A549 (cell line): ENCODE measurements around the gene IL2RG. TPM values are rescaled to one million over a fixed set of nuclear protein-coding genes. Genes with fewer than 3 reads are reported as not detected.

Source experiments
- ATAC-seq, 2 experiments: fragments of 200-7000 bp in 1 of 2; fragments of >200 bp in 1 of 2; cut with Nextera tagmentation in 1 of 2; cut with Tn5 transposase in 1 of 2; 3 replicates each; pipeline versions ENCODE4 v1.8.0 to v1.9.1; 2018 to 2020; ENCODE audit warnings: mild to moderate bottlenecking in 1 of 2, moderate library complexity in 1 of 2
- CTCF ChIA-PET: fragments of 300-600 bp; sonication (Branson Sonifier 250); formaldehyde crosslinking; extraction: SDS; loops from one replicate; lab custom pipeline; 2021; ENCODE audit warnings: antibody characterized with exemption, inconsistent platforms; lab: Yijun Ruan, JAX
- POLR2A ChIA-PET: fragments of 350-600 bp; formaldehyde crosslinking; extraction: SDS; loops from one replicate; lab custom pipeline; 2021; ENCODE audit warnings: antibody characterized with exemption, inconsistent platforms; lab: Yijun Ruan, JAX
- DNase-seq, 2 experiments: peaks; one replicate each; pipeline versions ENCODE4 v3.0.0 to v3.0.0-alpha.2; 2011 to 2016; ENCODE audit warnings: low read depth in 1 of 2, low spot score in 1 of 2
- FAIRE-seq: peaks from 2 replicates; lab custom pipeline; 2011; peaks lifted over from hg19 to GRCh38; lab: Jason Lieb, UNC
- H3K27ac ChIP-seq, 2 experiments: fragments of >200 bp; sonication (Bioruptor Twin); formaldehyde crosslinking; 3 replicates each; pipeline ENCODE4 v1.5.1; 2016 to 2017
- H3K4me1 ChIP-seq: fragments of >200 bp; sonication (Bioruptor Twin); formaldehyde crosslinking; 3 replicates; pipeline ENCODE4 v1.6.1; 2016
- H3K4me2 ChIP-seq: fragments of >200 bp; sonication (Bioruptor Twin); formaldehyde crosslinking; 3 replicates; pipeline ENCODE4 v1.6.1; 2016
- H3K4me3 ChIP-seq: fragments of >200 bp; sonication (Bioruptor Twin); formaldehyde crosslinking; 3 replicates; pipeline ENCODE4 v1.5.1; 2016
- H3K9me3 ChIP-seq: fragments of >200 bp; sonication (Bioruptor Twin); formaldehyde crosslinking; 3 replicates; pipeline ENCODE4 v1.6.1; 2016
- CBX2 ChIP-seq: fragments of 200-600 bp; sonication (generic); IDR thresholded peaks from 2 replicates; pipeline ENCODE4 v1.6.1; 2016; ENCODE audit warnings: low read depth, mild to moderate bottlenecking, borderline replicate concordance
- CBX8 ChIP-seq: fragments of 200-600 bp; sonication (generic); IDR thresholded peaks from 2 replicates; pipeline ENCODE4 v1.6.1; 2016
- CHD4 ChIP-seq: fragments of 200-600 bp; sonication (generic); IDR thresholded peaks from 2 replicates; pipeline ENCODE4 v1.6.1; 2016; ENCODE audit warnings: antibody characterized with exemption, mild to moderate bottlenecking, borderline replicate concordance
- EHMT2 ChIP-seq: fragments of 200-600 bp; sonication (generic); IDR thresholded peaks from 2 replicates; pipeline ENCODE4 v1.6.1; 2016; ENCODE audit warnings: antibody characterized with exemption, low read depth, mild to moderate bottlenecking, moderate library complexity
- EP300 ChIP-seq, 2 experiments: fragments of >200 bp; sonication (Bioruptor Twin); formaldehyde crosslinking; IDR thresholded peaks; 2 replicates in 1 of 2; 3 replicates in 1 of 2; pipeline ENCODE4 v1.6.1; 2016 to 2017
- FOSL2 ChIP-seq, 2 experiments: fragments of 450-650 bp in 1 of 2; fragments of >200 bp in 1 of 2; sonication (Bioruptor Twin) in 1 of 2; formaldehyde crosslinking; IDR thresholded peaks; 2 replicates each; pipeline versions ENCODE4 v1.5.0 to v1.6.1; 2016 to 2020; ENCODE audit warnings: mild to moderate bottlenecking in 1 of 2, moderate library complexity in 1 of 2
- FOXS1 ChIP-seq: fragments of 250-450 bp; sonication (Bioruptor Pico); IDR thresholded peaks from 2 replicates; pipeline ENCODE4 v1.5.0; 2020; ENCODE audit warnings: mild to moderate bottlenecking, moderate library complexity
- GATA3 ChIP-seq: IDR thresholded peaks from 2 replicates; pipeline ENCODE4 v1.6.1; 2012; ENCODE audit warnings: borderline replicate concordance
- HDAC2 ChIP-seq: fragments of 200-600 bp; sonication (generic); IDR thresholded peaks from 2 replicates; pipeline ENCODE4 v1.6.1; 2016
- HOXA7 ChIP-seq: fragments of 250-450 bp; sonication (Bioruptor Pico); IDR thresholded peaks from 2 replicates; pipeline ENCODE4 v1.5.0; 2020; ENCODE audit warnings: mild to moderate bottlenecking, moderate library complexity
- HOXB13 ChIP-seq: fragments of 250-450 bp; sonication (Bioruptor Pico); IDR thresholded peaks from 2 replicates; pipeline ENCODE4 v1.5.0; 2020; ENCODE audit warnings: low read depth, mild to moderate bottlenecking, moderate library complexity
- KDM5A ChIP-seq: fragments of 200-600 bp; sonication (generic); IDR thresholded peaks from 2 replicates; pipeline ENCODE4 v1.6.1; 2016; ENCODE audit warnings: antibody characterized with exemption, mild to moderate bottlenecking
- MAFK ChIP-seq: fragments of 450-650 bp; IDR thresholded peaks from 2 replicates; pipeline ENCODE4 v1.6.1; 2014; ENCODE audit not compliant: partially characterized antibody
- RARB ChIP-seq: fragments of 250-450 bp; sonication (Bioruptor Pico); IDR thresholded peaks from 2 replicates; pipeline ENCODE4 v1.8.0; 2021; ENCODE audit warnings: mild to moderate bottlenecking, moderate library complexity
- RCOR1 ChIP-seq: fragments of 150-350 bp; IDR thresholded peaks from 2 replicates; pipeline ENCODE4 v1.6.1; 2014; ENCODE audit warnings: antibody characterized with exemption, low read length, low read depth
- RNF2 ChIP-seq: fragments of 200-600 bp; sonication (generic); IDR thresholded peaks from 2 replicates; pipeline ENCODE4 v1.6.1; 2016; ENCODE audit warnings: low read depth, mild to moderate bottlenecking, antibody characterized with exemption, moderate library complexity, borderline replicate concordance
- SMC3 ChIP-seq: fragments of >200 bp; sonication (Bioruptor Twin); formaldehyde crosslinking; IDR thresholded peaks from 3 replicates; pipeline ENCODE4 v1.6.1; 2018; ENCODE audit warnings: inconsistent platforms
- SREBF2 ChIP-seq: fragments of 450-650 bp; IDR thresholded peaks from 2 replicates; pipeline ENCODE4 v1.6.1; 2014; ENCODE audit warnings: mild to moderate bottlenecking, moderate library complexity
- TFCP2L1 ChIP-seq: fragments of 250-450 bp; sonication (Bioruptor Pico); IDR thresholded peaks from 2 replicates; pipeline ENCODE4 v1.5.0; 2021; ENCODE audit warnings: mild to moderate bottlenecking
- ZNF302 ChIP-seq: fragments of 250-450 bp; sonication (Bioruptor Pico); IDR thresholded peaks from 2 replicates; pipeline ENCODE4 v1.9.0; 2021; ENCODE audit warnings: inconsistent platforms, mild to moderate bottlenecking, moderate library complexity
- WGBS: methylation state at CpG from one replicate; pipeline ENCODE4 v1.1.6; 2017; ENCODE audit errors: missing lambda C conversion rate; 5-methylcytosine and 5-hydroxymethylcytosine counted together
- polyA plus RNA-seq, 4 experiments: library from polyadenylated mRNA; depleted of rRNA in 3 of 4; stranded (reverse); fragments of >200 nt; fragmentation: RNase III in 1 of 4; extraction: RNeasy Plus Mini Kit Qiagen cat#74134 plus additional on column Dnase treatment in 1 of 4; gene quantifications; 2 replicates in 3 of 4; 3 replicates in 1 of 4; pipeline ENCODE4 v1.2.3, GENCODE V29; 2011 to 2017
- TF ChIP-seq, protein P1 (sequence below): IDR thresholded peaks from 2 replicates; pipeline ENCODE4 v1.6.1; 2012; ENCODE audit warnings: low read depth, borderline replicate concordance
- TF ChIP-seq, protein P2 (sequence below): IDR thresholded peaks from 2 replicates; pipeline ENCODE4 v1.6.1; 2012
- TF ChIP-seq, protein P3 (sequence below): fragments of >200 bp; sonication (Bioruptor Twin); formaldehyde crosslinking; IDR thresholded peaks from 3 replicates; pipeline ENCODE4 v1.5.1; 2016
- TF ChIP-seq, protein P4 (sequence below): fragments of 150-350 bp; IDR thresholded peaks from 2 replicates; pipeline ENCODE4 v1.6.1; 2014; ENCODE audit warnings: low read depth, mild to moderate bottlenecking, low read length
- TF ChIP-seq, protein P5 (sequence below): fragments of 200-600 bp; sonication (generic); IDR thresholded peaks from 2 replicates; pipeline ENCODE4 v1.6.1; 2016; ENCODE audit warnings: antibody characterized with exemption, mild to moderate bottlenecking, moderate library complexity

Gene IL2RG
- polyA plus RNA-seq, 2 of the 4 experiments (the other 2 are of a cell fraction), result 0.22 to 0.23 TPM

DNA sequence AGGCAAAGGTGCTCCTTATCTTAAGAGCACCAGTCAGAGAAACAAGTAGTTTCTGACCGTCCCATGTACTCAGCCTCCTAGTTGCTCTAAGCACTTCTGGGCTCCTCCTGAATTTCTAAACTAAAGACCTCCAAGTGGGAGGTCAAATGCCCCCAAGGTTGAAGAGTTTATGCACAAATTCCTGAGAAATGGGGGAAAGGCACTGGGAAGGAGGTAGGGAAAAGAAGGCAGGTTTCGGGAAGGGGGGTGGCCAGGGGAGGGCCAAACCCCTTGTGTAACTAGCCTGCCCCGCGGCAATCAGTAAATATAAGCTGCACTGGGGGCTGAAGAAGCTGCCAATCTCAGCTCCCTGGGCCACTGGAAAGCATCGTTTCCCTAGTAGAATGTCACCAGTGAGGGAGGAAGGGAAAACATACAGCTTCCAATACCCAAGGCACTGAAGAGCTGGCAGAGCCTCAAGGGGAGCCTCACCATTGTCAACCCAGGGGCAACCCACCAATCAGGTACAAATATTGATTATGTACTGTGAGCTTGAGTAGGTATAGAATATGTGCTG, 12.3 kb downstream of the IL2RG start:
- DNase-seq (no peak), FAIRE-seq (no peak), ATAC-seq (no peak)
- TF ChIP-seq, protein P1, sequence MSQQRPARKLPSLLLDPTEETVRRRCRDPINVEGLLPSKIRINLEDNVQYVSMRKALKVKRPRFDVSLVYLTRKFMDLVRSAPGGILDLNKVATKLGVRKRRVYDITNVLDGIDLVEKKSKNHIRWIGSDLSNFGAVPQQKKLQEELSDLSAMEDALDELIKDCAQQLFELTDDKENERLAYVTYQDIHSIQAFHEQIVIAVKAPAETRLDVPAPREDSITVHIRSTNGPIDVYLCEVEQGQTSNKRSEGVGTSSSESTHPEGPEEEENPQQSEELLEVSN, result no peak
- TF ChIP-seq, protein P2, sequence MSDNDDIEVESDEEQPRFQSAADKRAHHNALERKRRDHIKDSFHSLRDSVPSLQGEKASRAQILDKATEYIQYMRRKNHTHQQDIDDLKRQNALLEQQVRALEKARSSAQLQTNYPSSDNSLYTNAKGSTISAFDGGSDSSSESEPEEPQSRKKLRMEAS, result no peak
- TF ChIP-seq SREBF2, result no peak
- TF ChIP-seq CHD4, result no peak
- no peak for TF ChIP-seq HOXA7 (CRISPR knock-in tag)
- TF ChIP-seq EHMT2, result no peak
- no peak for TF ChIP-seq TFCP2L1 (CRISPR knock-in tag)
- TF ChIP-seq RNF2, result no peak
- no peak for TF ChIP-seq RARB (CRISPR knock-in tag)
- TF ChIP-seq KDM5A, result no peak
- no peak for TF ChIP-seq HOXB13 (CRISPR knock-in tag)
- TF ChIP-seq, protein P3, sequence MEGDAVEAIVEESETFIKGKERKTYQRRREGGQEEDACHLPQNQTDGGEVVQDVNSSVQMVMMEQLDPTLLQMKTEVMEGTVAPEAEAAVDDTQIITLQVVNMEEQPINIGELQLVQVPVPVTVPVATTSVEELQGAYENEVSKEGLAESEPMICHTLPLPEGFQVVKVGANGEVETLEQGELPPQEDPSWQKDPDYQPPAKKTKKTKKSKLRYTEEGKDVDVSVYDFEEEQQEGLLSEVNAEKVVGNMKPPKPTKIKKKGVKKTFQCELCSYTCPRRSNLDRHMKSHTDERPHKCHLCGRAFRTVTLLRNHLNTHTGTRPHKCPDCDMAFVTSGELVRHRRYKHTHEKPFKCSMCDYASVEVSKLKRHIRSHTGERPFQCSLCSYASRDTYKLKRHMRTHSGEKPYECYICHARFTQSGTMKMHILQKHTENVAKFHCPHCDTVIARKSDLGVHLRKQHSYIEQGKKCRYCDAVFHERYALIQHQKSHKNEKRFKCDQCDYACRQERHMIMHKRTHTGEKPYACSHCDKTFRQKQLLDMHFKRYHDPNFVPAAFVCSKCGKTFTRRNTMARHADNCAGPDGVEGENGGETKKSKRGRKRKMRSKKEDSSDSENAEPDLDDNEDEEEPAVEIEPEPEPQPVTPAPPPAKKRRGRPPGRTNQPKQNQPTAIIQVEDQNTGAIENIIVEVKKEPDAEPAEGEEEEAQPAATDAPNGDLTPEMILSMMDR, result no peak
- TF ChIP-seq MAFK, result no peak
- TF ChIP-seq HDAC2, result no peak
- TF ChIP-seq RCOR1, result no peak
- H3K4me1 ChIP-seq, result peaks cover 6% of the 10 kb centered on the region; the same call in 2 of the 3 replicates
- no peaks in the 10 kb centered on the region for H3K9me3 ChIP-seq
- WGBS, result 40% methylated on average over 5 of the region's 5 CpGs
- ChIA-PET POLR2A (interaction anchor here (1.3 kb wide), 1 partner anchor 19 kb away, joined by 3 read pairs; the partner anchor contains the start of gene MED12), CTCF (interaction anchor here (0.5 to 2.4 kb wide), 6 partner anchors 8 to 115 kb away, joined by 3 to 9 read pairs (median 4); partner anchors contain the start of genes IL2RG and MED12)
- H3K4me3 ChIP-seq, result no peak overlapping the region
- H3K4me2 ChIP-seq, result no peak overlapping the region
- no peak overlapping the region for H3K27ac ChIP-seq

DNA sequence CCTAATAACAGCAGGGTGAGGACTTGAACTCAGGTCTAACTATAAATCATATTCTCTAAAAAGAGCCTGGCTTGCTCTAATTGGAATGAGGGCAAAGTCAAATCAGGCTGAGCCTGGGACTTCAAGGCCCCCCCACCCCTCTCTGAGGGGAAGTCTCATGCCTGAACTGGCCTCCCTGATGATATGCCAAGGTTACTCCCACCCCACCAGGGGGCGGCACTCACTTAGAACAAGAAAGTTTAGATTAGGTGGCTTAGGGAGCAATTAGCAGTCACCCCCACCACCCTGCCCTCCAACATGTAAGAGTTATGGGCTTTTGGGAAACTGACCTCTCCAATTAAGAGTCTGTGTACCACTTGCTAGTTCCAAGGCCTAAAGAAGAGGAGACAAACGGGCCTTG, 13.1 kb downstream of the IL2RG start:
- FAIRE-seq (no peak), DNase-seq (peak; percentile 55), ATAC-seq (peak in 1 of 2 experiments; percentile 44; a peak in 2 of 6 replicates)
- CTCF ChIA-PET, result interaction anchor here (0.9 kb wide), 1 partner anchor 31 kb away, joined by 3 read pairs; no protein-coding TSS in a partner anchor
- Histone ChIP-seq H3K4me1 (peaks cover 6% of the 10 kb centered on the region; the same call in 2 of the 3 replicates), H3K4me2 (no peak overlapping the region), H3K9me3 (no peaks in the 10 kb centered on the region), H3K27ac (no peak overlapping the region), H3K4me3 (no peak overlapping the region)
- 0% methylated on average over 2 of the region's 2 CpGs for WGBS
- POLR2A ChIA-PET, result no interaction called here
- TF ChIP-seq, protein P4, sequence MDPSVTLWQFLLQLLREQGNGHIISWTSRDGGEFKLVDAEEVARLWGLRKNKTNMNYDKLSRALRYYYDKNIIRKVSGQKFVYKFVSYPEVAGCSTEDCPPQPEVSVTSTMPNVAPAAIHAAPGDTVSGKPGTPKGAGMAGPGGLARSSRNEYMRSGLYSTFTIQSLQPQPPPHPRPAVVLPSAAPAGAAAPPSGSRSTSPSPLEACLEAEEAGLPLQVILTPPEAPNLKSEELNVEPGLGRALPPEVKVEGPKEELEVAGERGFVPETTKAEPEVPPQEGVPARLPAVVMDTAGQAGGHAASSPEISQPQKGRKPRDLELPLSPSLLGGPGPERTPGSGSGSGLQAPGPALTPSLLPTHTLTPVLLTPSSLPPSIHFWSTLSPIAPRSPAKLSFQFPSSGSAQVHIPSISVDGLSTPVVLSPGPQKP, result no peak
- no peak for TF ChIP-seq CBX8
- TF ChIP-seq, protein P1, result no peak
- no peak for TF ChIP-seq FOXS1
- TF ChIP-seq TFCP2L1 (CRISPR knock-in tag), result no peak
- no peak for TF ChIP-seq HOXA7 (CRISPR knock-in tag)
- TF ChIP-seq, protein P3, result peak; percentile 41
- no peak for TF ChIP-seq FOSL2 (IDR thresholded peaks at IDR 0.05)
- no peak for TF ChIP-seq FOSL2 (CRISPR knock-in tag; IDR thresholded peaks at IDR 0.05)
- no peak for TF ChIP-seq SREBF2
- TF ChIP-seq RNF2, result no peak
- TF ChIP-seq, protein P5, sequence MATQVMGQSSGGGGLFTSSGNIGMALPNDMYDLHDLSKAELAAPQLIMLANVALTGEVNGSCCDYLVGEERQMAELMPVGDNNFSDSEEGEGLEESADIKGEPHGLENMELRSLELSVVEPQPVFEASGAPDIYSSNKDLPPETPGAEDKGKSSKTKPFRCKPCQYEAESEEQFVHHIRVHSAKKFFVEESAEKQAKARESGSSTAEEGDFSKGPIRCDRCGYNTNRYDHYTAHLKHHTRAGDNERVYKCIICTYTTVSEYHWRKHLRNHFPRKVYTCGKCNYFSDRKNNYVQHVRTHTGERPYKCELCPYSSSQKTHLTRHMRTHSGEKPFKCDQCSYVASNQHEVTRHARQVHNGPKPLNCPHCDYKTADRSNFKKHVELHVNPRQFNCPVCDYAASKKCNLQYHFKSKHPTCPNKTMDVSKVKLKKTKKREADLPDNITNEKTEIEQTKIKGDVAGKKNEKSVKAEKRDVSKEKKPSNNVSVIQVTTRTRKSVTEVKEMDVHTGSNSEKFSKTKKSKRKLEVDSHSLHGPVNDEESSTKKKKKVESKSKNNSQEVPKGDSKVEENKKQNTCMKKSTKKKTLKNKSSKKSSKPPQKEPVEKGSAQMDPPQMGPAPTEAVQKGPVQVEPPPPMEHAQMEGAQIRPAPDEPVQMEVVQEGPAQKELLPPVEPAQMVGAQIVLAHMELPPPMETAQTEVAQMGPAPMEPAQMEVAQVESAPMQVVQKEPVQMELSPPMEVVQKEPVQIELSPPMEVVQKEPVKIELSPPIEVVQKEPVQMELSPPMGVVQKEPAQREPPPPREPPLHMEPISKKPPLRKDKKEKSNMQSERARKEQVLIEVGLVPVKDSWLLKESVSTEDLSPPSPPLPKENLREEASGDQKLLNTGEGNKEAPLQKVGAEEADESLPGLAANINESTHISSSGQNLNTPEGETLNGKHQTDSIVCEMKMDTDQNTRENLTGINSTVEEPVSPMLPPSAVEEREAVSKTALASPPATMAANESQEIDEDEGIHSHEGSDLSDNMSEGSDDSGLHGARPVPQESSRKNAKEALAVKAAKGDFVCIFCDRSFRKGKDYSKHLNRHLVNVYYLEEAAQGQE, result no peak
- no peak for TF ChIP-seq EP300 (IDR thresholded peaks at IDR 0.05)
- peak; percentile 32; the same call in 2 of the 3 replicates for TF ChIP-seq SMC3
- no peak for TF ChIP-seq CBX2
- no peak for TF ChIP-seq ZNF302
- TF ChIP-seq GATA3, result no peak
